ENCODE measurements around the gene JADE1.

The JADE1 gene

DNA sequence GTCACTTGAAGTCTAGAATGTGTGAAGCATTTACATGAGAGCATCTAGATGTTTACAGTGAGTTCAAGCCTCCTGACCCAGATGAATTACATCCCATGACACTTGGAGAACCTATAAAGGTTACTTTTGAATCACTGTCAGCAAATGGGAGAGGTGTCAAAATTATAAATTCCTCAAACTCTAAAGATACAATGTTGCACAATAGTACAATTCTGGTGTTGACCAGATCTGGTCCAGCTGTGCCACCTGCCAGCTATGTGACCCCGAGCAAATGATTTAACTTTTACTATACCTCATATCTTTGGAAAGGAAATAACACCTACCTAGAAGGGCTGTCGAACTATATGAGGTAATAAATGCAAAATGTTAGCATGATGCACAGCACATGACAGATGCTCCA lies 69.8 kb downstream of the JADE1 start:
- DNase-seq, result no peak

DNA sequence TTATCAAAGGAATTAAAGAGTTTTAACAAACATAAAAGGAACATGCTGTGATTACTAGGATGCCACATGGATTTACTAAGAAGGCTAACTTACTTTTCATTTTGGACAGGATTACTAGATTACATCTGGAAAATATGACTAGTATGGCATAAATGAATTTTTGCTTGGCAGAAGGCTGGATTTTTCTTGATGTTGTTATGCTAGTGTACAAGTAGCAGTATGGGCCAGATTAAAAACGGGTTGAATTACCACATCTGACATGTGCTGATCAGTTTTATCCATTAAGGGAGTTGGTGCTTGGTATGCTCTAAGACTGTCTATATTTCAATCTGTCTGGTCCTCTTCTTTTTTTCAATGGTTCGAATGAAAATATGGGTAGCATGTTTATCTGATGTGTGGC lies 70.5 kb downstream of the JADE1 start:
- no peak for DNase-seq

DNA sequence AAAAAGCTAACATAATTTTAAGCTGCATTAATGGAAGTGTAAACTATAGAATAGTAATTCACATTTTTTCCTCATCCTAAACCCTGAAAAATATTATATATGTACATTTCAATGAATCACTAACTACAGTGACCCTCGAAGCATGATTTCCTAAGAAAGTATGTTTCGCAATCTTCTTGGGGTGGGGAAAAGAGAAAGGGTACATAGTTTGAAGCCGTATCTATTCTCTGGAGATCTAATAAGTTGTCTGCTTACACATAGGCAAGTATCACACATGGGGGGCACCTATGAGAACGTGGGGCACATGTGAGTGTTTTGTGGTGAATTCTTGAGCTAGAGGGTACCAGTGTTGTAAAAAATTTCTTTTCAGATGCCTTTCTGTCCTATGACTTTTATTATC lies 71.2 kb downstream of the JADE1 start:
- DNase-seq, result no peak

DNA sequence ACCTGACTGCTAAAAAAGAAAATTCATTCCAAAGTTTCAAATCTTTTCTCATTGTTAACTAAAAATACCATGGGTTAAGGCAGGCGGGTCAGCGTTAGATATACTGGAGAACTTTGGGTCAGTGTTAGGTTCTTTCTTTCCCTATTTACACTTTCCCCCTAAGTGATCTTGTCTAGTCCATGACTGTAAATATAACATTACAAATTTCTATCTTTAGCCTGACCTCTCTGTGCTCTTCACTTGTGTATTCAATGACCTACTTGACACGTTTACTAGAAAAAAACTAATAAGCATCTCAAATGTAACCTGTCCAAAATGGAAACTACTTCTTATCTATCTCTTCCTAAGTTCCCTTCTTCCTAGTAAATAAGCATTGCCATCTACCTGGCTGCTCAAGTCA lies 95.3 kb downstream of the JADE1 start:
- no peak for DNase-seq

DNA sequence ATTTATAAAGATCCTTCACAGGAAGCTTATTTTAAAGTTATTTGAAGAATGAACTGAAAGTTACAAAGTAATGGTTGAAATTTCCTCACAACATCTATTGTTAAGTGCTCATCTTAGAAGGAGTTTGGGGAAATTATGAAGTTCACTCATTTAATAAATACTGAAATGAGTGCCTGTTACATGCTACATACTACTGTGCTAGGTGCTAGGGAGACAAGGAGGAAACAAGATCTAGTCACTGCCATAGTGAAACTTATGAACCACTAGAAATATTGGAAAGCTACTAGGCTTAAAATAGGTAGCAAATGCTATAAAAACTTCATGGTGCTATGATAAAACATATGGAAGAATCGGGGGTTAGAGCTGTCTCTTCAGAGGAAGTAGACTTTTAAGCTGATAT lies 97.1 kb downstream of the JADE1 start:
- no peak for DNase-seq

DNA sequence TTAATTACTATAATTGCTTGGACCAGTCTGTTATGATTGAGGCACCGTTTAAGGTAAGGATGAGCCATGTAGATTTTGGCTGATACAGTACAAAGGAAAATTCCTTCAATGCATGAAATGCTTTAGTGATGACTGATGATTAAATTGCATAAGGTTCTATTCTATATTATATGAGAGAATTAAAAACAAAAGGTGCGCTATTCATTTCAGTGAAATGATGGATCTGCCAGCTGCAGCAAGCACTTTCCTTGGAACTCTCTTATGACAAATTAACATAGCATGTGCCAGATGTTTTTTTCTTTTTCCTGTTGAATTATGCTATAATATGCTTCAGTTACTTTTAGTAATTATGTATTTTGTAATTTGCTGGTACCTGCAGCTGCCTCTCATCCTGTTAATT lies 98.5 kb downstream of the JADE1 start:
- no peak for DNase-seq

DNA sequence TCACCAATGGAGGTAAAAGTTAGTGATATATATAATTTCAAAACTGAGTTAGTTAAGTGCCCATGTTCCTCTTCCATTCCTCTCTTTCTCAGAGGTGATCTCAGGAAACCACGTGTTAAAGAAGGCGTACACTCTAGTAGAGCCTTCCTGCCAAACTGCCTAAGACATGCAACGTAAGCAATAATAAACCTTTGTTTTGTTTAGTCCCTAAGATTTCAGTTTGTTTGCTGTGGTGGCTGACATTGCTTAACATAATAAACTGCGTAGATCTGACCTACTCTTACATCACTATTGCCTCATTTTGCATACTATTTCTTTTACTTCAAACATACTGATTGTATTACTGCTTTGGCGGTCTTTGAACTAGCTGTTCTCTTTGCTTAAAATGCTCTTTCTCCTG lies 99.2 kb downstream of the JADE1 start:
- DNase-seq, result no peak

DNA sequence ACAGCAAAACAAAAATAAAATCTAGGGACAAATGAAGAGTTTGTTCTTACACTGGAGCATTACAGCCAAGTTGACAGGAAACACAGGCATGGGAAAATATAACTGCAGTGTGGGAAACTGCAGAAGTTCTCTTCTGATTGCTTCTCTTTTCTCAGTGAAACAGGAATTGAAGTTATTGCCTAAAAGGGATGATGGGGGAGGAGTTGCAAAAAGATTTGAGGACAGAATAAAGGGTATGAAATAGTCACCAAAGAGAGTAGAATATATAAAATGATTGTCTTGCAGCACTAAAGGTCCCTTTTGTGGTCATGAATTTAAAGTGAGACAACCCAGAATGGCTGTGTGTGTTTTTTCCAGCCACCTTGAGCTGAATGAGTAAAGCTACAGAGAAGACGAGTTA lies 103.7 kb downstream of the JADE1 start:
- no peak for DNase-seq

DNA sequence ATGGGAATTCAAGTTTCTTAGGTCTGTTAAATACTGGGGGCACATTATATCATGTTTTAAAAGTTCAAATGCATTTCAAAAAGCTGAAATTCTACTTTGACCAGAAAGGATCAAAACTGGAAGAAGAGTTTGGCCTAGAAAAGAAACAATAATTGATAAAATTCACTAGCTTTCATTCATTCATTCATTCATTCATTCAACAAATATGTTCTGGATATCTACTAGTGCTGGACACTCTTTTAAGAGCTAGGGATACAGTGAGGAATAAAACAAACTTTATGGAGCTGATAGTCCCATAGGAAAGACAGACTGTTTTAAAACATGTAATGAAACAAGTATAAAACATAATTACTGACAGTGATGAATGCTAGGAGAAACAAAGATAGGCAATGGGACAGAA lies 106.0 kb downstream of the JADE1 start:
- DNase-seq, result no peak

DNA sequence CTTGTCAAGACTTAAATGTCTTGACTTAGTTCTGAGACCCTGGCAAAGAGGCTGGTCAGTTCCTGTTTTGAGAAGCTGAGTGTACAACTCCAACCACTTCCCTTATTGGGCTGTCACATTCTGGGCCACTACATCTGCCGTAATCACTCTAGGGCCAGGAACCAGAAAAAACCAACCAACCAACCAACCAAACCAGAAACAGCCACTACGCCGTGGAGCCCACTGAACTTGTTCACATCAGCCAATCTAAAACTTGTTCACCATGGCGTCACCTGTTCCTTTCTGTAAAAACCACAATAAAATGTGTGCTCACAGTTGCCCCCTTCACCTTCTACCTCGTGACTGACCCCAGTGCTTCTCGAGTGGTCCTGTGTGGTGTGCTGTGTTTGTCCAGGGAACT lies 107.3 kb downstream of the JADE1 start:
- DNase-seq, result peak; percentile 24

DNA sequence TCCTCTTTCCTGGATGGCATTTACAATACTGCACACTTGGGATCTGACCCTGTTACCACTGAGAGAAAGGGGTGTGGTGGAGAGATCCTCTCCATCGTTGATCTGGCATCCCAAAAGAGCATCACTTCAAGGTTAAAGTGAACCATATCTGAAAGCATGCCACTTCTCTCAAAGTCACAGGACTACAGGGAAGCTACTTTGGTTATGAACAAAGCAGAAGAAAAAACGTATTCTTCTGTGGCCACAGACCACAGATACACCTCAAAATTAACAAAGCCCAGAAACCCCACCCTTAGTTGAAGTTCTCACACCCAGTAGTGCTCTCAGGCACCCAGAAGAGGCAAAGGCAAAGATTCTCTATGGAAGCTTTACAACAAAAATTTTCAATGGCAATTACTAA lies 108.3 kb downstream of the JADE1 start:
- DNase-seq, result no peak

DNA sequence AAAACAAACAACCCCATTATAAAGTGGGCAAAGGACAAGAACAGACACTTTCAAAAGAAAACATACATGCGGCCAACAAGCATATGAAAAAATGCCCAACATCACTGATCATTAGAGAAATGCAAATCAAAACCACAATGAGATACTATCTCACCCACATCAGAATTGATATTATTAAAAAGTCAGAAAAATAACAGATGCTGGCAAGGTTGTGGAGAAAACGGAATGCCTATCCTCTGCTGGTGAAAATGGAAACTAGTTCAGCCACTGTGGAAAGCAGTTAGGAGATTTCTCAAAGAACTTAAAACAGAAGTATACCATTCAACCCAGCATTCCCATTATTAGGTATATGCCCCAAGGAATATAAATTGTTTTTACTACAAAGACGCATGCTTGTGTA lies 112.5 kb downstream of the JADE1 start:
- no peak for DNase-seq

Measured in stimulated activated CD8-positive, alpha-beta memory T cell treated with anti-CD3 and anti-CD28 coated beads, Interleukin-4, amount 100 ng/mL, for 48 hours (primary cell).